PC-3 (cell line): ENCODE results near the gene IGIP.

ENCODE experiments used
- EZH2 ChIP-seq: fragments of 300-600 bp; sonication (generic); IDR thresholded peaks from one replicate; pipeline ENCODE4 v1.6.1; 2017; ENCODE audit warnings: antibody characterized with exemption, mild to moderate bottlenecking, low read length; ENCODE audit not compliant: unreplicated experiment
- TF ChIP-seq, protein P1 (sequence below): fragments of 300-600 bp; sonication (generic); conservative IDR thresholded peaks from 2 replicates; pipeline ENCODE4 v1.5.1; 2017; ENCODE audit warnings: antibody characterized with exemption, low read depth, mild to moderate bottlenecking, low read length

DNA sequence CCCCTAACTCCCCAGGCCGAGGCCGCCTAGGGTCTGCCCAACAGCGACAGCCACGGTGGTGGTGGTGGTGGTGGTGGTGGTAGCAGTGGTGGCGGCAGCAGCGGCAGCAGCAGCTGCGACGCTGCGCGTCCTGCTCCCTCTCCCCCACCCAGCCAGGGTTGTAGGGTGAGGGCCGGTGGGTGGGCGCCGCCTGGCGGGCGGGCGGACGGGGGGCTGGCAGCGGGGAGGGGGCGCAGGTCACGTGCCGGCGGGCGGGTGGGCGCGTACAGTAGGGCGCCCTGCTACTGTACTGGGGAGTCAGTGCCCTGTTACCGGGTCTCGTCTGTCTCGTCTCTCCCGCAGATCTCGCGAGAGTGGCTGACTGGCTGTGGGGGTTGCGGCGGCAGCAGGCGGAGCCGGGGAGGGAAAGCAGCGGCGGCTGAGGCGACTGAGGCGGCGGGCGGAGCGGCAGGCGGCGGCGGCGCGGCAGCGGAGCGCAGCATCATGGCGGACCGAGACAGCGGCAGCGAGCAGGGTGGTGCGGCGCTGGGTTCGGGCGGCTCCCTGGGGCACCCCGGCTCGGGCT, 12.0 kb upstream of the IGIP start, which contains the start of gene PURA:
- TF ChIP-seq, protein P1, sequence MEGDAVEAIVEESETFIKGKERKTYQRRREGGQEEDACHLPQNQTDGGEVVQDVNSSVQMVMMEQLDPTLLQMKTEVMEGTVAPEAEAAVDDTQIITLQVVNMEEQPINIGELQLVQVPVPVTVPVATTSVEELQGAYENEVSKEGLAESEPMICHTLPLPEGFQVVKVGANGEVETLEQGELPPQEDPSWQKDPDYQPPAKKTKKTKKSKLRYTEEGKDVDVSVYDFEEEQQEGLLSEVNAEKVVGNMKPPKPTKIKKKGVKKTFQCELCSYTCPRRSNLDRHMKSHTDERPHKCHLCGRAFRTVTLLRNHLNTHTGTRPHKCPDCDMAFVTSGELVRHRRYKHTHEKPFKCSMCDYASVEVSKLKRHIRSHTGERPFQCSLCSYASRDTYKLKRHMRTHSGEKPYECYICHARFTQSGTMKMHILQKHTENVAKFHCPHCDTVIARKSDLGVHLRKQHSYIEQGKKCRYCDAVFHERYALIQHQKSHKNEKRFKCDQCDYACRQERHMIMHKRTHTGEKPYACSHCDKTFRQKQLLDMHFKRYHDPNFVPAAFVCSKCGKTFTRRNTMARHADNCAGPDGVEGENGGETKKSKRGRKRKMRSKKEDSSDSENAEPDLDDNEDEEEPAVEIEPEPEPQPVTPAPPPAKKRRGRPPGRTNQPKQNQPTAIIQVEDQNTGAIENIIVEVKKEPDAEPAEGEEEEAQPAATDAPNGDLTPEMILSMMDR = no peak
- no peak for TF ChIP-seq EZH2
